Activated naive CD4-positive, alpha-beta T cell treated with anti-CD3 and anti-CD28 coated beads, Interleukin-2, amount 50 U/mL, for 72 hours (primary cell): ENCODE data around the gene KRT83. TPM values are rescaled to one million over a fixed set of nuclear protein-coding genes. Genes with fewer than 3 reads are reported as not detected.
"Not testable (repeated sequence)": the region's sequence is repeated elsewhere in the genome, so short reads cannot be mapped to it uniquely, and the experiment has no call there.

Experiments used
- ATAC-seq, 2 donors: fragments of 150-1000 bp; cut with Tn5 transposase; 2 replicates each; pipeline ENCODE4 v1.10.0; 2021; ENCODE audit warnings: mild to moderate bottlenecking in 2 of 2, moderate library complexity in 2 of 2
- DNase-seq, 2 donors: peaks; one replicate each; pipeline ENCODE4 v3.0.0; 2021 to 2022; ENCODE audit warnings: low spot score in 2 of 2
- H3K27ac Mint-ChIP-seq, 2 donors: one replicate each; pipeline ENCODE4 v1.8.0; 2022; ENCODE audit warnings: mild to moderate bottlenecking in 2 of 2, mixed read lengths in 2 of 2
- H3K36me3 Mint-ChIP-seq, 2 donors: one replicate each; pipeline ENCODE4 v1.8.0; 2022; ENCODE audit warnings: mixed read lengths in 2 of 2
- H3K9me3 Mint-ChIP-seq, 2 donors: one replicate each; pipeline ENCODE4 v1.8.0; 2022; ENCODE audit warnings: mixed read lengths in 2 of 2
- total RNA-seq, 2 donors: library from RNA; stranded (reverse); gene quantifications; one replicate each; pipeline ENCODE4 v1.2.3, GENCODE V29; 2022

Gene KRT83
- total RNA-seq, 2 donors from 2014 or later: not detected

GRCh38 chr12:52356762-52357580, 35.8 kb upstream of the KRT83 start:
- DNase-seq (no peak), ATAC-seq (no peak)
- Mint-ChIP-seq H3K27ac (peak overlapping the region in 1 of 2 donors; percentile 62), H3K36me3 (no peaks in the 10 kb centered on the region), H3K9me3 (no peaks in the 10 kb centered on the region)

GRCh38 chr12:52356031-52356761, 35.0 kb upstream of the KRT83 start:
- DNase-seq (peak in 1 of 2 donors; percentile 50), ATAC-seq (no peak)
- H3K36me3 Mint-ChIP-seq: no peaks in the 10 kb centered on the region
- H3K27ac Mint-ChIP-seq: no peak overlapping the region
- H3K9me3 Mint-ChIP-seq: no peaks in the 10 kb centered on the region

GRCh38 chr12:52355176-52355575, 34.0 kb upstream of the KRT83 start:
- peak overlapping the region in 1 of 2 donors; percentile 13 for H3K27ac Mint-ChIP-seq
- ATAC-seq (no peak), DNase-seq (peak in 1 of 2 donors; percentile 16)
- no peaks in the 10 kb centered on the region for H3K36me3 Mint-ChIP-seq
- no peaks in the 10 kb centered on the region for H3K9me3 Mint-ChIP-seq

- Mint-ChIP-seq H3K36me3 (no peaks in the 10 kb centered on the region), H3K27ac (no peak overlapping the region), H3K9me3 (no peaks in the 10 kb centered on the region)
- DNase-seq: no peak
- no peak for ATAC-seq
Observed at GRCh38 chr12:52354200-52354599, 33.0 kb upstream of the KRT83 start.

- ATAC-seq (no peak), DNase-seq (no peak)
- Mint-ChIP-seq H3K27ac (no peak overlapping the region), H3K9me3 (no peaks in the 10 kb centered on the region), H3K36me3 (no peaks in the 10 kb centered on the region)
Observed at GRCh38 chr12:52353766-52354165, 32.6 kb upstream of the KRT83 start.

- no peak for ATAC-seq
- no peak overlapping the region for H3K27ac Mint-ChIP-seq
- H3K9me3 Mint-ChIP-seq: no peaks in the 10 kb centered on the region
- H3K36me3 Mint-ChIP-seq: no peaks in the 10 kb centered on the region
- DNase-seq: no peak
Observed at GRCh38 chr12:52352951-52353350, 31.8 kb upstream of the KRT83 start.

GRCh38 chr12:52351196-52352059, 30.2 kb upstream of the KRT83 start:
- H3K36me3 Mint-ChIP-seq: no peaks in the 10 kb centered on the region
- H3K27ac Mint-ChIP-seq: no peak overlapping the region
- DNase-seq: no peak
- ATAC-seq: peak; percentile 55 to 74
- no peaks in the 10 kb centered on the region for H3K9me3 Mint-ChIP-seq

GRCh38 chr12:52350786-52351185, 29.6 kb upstream of the KRT83 start:
- DNase-seq (no peak), ATAC-seq (no peak)
- H3K9me3 Mint-ChIP-seq: no peaks in the 10 kb centered on the region
- no peaks in the 10 kb centered on the region for H3K36me3 Mint-ChIP-seq
- no peak overlapping the region for H3K27ac Mint-ChIP-seq

- H3K9me3 Mint-ChIP-seq: no peaks in the 10 kb centered on the region
- H3K36me3 Mint-ChIP-seq: no peaks in the 10 kb centered on the region
Observed at GRCh38 chr12:52350021-52350620, 28.9 kb upstream of the KRT83 start.

GRCh38 chr12:52349196-52349595, 28.0 kb upstream of the KRT83 start:
- Mint-ChIP-seq H3K27ac (no peak overlapping the region), H3K36me3 (no peaks in the 10 kb centered on the region), H3K9me3 (no peaks in the 10 kb centered on the region)
- DNase-seq (no peak), ATAC-seq (no peak)

More at GRCh38 chr12:52350021-52350620, 28.9 kb upstream of the KRT83 start:
- DNase-seq: no peak
- no peak overlapping the region for H3K27ac Mint-ChIP-seq
- no peak for ATAC-seq

- DNase-seq (no peak), ATAC-seq (no peak)
- no peaks in the 10 kb centered on the region for H3K36me3 Mint-ChIP-seq
- no peak overlapping the region for H3K27ac Mint-ChIP-seq
- no peaks in the 10 kb centered on the region for H3K9me3 Mint-ChIP-seq
Observed at GRCh38 chr12:52347551-52348510, 26.6 kb upstream of the KRT83 start.

- DNase-seq: no peak
- H3K27ac Mint-ChIP-seq: no peak overlapping the region
- H3K36me3 Mint-ChIP-seq: no peaks in the 10 kb centered on the region
- ATAC-seq: no peak
- H3K9me3 Mint-ChIP-seq: no peaks in the 10 kb centered on the region
Observed at GRCh38 chr12:52347016-52347415, 25.8 kb upstream of the KRT83 start.

GRCh38 chr12:52346593-52346992, 25.4 kb upstream of the KRT83 start:
- no peak overlapping the region for H3K27ac Mint-ChIP-seq
- ATAC-seq: no peak
- H3K9me3 Mint-ChIP-seq: no peaks in the 10 kb centered on the region
- DNase-seq: no peak
- H3K36me3 Mint-ChIP-seq: no peaks in the 10 kb centered on the region

- not testable (repeated sequence) for H3K9me3 Mint-ChIP-seq, DNase-seq, ATAC-seq, H3K27ac Mint-ChIP-seq, H3K36me3 Mint-ChIP-seq
Observed at GRCh38 chr12:52345041-52345440, 23.8 kb upstream of the KRT83 start.

- H3K36me3 Mint-ChIP-seq: no peaks in the 10 kb centered on the region
- no peak for DNase-seq
- no peak overlapping the region for H3K27ac Mint-ChIP-seq
- H3K9me3 Mint-ChIP-seq: no peaks in the 10 kb centered on the region
- ATAC-seq: no peak
Observed at GRCh38 chr12:52344111-52344510, 22.9 kb upstream of the KRT83 start.

- ATAC-seq (no peak), DNase-seq (no peak)
- H3K9me3 Mint-ChIP-seq: no peaks in the 10 kb centered on the region
- no peaks in the 10 kb centered on the region for H3K36me3 Mint-ChIP-seq
- H3K27ac Mint-ChIP-seq: no peak overlapping the region
Observed at GRCh38 chr12:52343550-52343949, 22.4 kb upstream of the KRT83 start.
